Femur (tissue), 1 donor: ENCODE measurements around the gene BANF2.
A peak's percentile ranks its signal among the peaks of the same experiment; 100 is the strongest.
"Not testable (repeated sequence)": the region's sequence is repeated elsewhere in the genome, so short reads cannot be mapped to it uniquely, and the experiment has no call there.

Experiments
- DNase-seq: peaks from one replicate; pipeline ENCODE4 v3.0.0-alpha.2; 2017

The BANF2 gene

DNA sequence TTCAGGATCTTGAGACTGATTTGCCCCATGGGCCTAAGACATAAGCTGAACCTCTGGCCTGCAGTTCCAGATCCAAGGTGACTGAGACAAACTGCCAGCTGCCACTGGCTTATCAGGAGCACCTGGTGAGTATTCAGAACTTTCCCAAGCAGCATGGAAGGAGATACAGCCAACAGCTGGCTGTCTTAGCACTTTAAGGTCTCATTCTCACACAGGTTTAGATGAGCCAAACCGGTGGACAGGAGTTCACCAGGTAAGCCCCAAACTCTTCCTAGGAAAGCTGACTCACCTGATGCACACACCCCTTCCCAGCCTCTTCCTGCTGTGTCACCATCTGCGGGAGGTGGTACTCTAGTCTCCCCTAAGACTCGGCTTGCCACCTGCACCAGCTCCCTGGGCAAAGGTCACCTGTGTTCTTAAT, at the start of gene BANF2:
TSS of gene BANF2 (plus strand) at position 36 of the 421 bp plus-strand sequence. CDS start 25,060 bp downstream, outside the sequence.
- DNase-seq: no peak

DNA sequence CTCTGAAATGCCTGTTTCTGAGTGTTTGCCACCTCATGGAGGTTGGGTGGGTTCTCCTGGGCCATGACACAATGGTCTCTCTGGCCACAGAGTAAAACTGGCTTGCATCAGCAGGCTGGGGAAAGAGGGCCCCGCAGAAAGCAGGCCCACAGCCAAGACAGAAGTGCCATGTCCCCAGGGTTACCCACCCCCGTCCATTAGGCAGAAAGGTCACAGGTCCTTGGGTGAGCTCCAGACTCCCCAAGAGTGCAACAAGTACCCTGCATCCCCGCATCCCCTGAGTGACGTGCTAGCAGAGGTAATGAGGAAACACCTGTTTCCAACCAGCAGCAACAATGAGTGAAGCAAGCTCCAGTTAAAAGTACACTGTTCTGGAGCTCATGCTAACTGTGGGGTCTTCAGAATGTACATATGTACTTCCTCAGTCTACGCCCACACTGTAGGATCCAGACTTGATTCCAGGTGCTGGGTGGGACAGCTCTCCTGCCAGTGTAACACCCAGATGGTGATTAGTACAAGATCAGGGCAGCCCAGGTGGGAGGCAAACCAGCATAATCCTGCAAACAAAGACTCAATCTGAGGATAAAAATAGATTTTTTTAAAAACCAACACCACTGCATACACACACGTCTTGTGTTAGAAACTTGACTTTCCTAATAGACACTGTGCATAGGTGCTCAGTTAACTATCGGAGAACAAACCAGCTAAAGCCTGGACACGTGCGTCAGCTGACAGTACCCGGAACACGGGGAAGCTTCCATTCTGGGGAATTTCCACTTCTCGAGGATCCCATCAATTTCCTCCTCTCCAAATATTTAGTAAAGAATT, 49.3 kb upstream of the BANF2 start:
- no peak for DNase-seq

DNA sequence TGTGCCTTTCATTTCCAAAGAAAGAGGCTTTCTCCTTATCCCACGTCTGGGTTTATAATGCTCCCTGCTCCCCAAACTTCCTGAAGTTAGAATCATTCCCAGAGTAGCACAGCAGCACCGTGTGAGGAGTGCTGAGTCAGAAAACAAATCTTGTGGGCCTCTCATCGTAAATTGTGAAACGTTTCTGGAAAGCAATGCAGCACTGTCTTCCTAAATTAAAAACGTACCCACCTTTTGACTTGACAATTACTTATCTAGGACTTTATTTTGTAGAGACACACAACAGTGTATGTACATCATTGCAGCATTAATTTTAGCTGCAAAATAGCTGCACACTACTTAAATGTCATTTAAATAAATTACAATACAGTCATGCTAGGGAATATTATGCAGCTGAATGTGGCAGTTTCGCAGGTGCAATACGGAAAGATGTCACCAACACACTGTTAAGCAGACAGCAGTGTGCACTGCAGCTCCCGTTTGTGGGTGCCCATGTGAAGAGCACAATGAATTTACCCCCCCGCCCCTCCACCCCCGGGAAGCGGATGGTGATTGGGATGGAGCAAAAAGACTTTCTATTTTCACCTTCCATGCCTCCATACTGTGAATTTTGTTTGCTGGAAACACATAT, 48.5 kb upstream of the BANF2 start:
- DNase-seq: no peak

DNA sequence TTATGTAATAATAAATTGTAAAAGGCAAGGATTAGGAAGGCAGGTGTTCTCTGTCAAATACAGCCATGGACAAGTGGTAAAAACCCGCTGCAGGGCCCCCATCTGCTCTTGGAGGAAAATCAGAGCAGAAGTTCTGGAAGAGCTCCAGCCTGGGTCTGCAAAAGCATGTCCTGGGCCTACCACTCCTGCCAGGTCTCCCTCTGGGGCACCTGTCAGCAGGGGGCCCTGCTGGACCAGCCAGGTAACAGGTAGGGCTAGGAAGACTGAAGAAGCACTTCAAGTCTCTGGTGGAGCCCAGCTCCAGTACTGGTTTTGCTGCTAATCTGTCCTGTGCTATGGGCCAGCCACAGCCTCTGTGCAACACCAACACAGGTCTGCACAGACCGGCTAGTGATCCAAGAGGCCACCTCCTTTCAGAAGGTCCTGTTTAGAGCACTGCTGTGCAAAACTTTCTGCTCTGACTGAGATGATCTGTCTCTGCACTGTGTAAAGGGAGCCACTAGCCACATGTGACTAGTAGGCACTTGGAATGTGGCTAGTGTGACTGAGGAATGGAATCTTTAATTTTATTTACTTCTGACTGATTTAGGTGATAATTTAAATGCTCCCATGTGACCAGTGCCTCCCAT, 47.9 kb upstream of the BANF2 start:
- DNase-seq: no peak

DNA sequence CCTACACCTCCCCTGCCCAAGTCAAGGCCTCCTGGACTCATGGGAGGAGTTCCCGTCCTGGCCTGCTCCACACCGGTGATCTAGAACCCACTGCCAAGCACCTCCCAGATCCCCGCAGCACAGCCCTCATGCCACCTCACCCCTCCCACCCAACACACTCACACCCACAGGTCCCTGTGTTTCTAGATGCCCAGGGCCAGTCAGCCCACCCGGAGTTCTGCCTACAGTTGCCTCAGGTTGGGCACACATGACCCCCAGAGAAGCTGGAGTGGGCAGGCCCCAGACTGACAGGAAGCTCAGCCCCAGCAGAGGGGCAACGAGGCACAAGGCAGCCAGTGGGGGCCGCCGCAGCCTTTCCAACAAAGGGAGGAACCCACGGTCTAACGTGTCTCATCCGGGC, 47.4 kb upstream of the BANF2 start:
- DNase-seq: no peak

DNA sequence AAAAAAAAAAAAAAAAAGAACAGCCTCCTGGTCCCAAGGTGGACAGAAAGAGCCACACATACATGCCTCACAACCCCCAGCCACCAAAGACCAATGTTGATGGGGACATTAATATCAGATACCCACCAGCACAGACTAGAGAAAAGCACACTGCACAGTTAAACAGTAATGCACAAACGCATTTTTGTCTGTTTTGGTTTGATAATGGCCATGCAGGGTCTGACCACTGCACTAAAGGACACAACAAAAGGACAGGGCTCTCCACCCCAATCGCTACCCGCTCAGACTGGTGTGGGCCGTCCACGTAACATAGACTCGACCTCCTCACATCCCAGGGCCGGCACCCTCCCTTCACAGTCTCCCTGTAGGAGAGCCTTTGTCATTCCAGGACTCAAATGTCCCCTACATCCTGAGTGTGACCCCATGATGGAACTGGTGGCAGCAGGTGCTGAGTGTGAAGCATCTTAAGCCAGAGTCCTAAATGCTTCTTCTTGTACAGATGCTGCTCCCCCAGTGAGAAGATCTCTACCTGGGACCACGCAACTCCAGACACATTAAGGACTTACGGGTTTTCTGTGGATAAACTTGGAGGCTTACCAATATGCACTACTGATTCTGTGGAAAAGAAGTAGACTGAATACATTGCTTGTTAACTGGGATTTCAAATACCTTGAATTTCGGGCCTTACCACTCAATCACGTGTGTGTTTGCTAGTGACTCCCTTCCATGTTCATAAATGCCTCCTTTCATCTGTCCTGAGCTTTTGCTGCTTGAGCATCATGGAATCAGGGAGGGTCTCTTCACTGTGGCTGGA, 45.7 kb upstream of the BANF2 start:
- DNase-seq: no peak

DNA sequence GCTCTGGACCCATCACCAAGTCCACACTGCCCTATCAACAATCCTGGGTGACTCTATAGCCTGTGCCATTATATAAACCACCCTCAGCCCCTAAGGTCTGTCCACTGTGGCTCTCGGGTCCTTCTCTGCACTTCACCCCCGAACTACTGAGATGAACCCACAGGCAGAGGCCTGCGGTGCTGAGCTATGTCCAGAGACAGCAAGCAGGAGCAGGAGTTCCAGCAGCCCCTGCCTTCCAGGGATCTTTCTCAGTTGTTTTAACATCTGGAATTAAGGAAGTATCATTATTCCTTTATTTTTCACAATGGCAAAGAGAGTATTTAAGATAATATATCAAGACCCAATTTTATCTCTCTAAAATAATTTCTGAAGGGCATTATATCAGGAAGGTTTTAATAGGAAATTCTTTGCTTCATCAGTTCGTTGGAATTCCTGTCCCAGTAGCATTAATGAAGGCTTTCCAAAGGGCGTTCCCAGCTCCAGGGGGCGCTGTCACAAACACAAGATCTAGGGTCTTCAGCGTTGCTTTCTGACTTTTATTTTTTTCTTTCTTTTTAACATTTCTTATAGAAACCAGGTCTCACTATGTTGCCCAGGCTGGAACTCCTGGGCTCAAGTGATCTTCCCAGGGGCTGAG, 45.0 kb upstream of the BANF2 start:
- DNase-seq: no peak

DNA sequence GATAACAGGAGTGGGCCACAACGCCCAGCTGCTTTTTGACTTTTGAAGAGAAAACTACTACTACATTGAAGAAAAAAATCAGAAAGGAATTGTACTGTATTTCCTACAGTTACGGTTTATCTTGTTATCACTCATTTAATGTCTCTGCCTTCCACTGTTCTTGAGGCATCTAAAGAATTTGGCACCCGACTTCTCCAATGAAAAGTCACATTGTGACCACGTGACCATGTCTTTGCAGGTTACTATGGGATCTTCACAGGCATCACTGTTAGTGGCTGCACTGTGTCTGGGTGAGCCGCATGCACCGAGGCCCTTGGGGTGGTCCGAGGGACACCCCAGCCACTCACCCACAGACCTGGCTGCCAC, 44.5 kb upstream of the BANF2 start:
- no peak for DNase-seq

DNA sequence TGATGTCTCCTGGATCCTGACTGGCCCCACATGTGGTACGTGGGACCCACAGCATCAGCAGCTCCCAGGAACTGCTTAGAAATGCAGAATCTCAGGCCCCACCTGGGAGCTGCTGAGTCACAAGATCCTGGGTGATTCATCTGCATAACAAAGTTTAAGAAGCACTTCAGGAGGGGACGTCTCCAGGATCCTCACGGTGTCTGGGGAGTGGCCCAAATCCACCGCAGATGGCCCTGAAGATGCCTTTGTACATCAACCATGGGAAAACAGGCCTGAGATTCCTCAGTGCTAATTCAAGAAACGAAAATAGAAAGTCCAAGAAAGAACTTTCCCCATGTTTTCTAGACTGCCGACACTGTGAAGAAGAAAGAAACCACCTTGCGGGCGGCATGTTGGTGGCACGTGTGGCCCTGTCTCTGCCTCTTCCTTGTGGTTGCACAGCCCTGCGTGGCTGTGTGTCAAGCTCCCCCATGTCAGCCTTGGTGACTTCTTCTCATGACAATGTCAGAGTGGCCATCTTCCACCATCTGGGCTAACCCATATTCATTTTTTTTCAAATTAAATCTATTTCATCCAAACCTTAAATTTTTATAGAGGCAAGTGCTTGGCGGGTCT, 43.8 kb upstream of the BANF2 start:
- no peak for DNase-seq

DNA sequence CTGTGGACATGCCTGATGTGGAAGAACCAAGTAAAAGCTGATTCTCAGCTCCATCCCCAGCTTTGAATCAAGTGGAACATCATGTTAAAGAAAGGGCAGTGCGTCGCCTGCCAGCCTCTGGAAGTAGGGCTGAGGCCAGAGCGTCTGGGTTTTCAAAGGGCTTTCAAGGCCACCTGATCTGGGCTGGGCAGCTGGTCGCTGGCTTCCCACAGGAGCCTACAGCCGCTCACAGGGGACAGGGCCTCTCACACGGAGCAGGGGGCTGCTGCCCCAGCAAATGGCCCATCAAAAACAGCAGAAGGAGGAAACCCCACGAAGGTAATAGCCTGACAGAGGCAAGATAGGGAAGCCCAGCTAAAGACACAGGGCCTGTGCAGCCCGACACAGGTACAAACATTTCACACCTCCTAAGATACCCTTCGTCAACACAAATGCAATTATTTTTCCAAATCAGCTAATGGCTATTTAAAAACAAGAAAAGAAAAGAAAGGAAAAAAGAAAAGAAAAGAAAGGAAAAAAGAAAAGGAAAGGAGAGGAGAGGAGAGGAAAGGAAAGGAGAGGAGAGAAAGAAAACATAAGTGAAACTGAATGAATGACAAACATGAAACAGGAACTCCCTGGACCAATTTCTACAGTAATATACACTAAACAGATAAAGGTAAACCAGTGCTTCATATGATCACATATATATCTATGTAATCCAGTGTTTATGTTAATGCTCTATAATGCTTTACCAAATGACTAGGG, 42.5 kb upstream of the BANF2 start:
- DNase-seq: no peak

DNA sequence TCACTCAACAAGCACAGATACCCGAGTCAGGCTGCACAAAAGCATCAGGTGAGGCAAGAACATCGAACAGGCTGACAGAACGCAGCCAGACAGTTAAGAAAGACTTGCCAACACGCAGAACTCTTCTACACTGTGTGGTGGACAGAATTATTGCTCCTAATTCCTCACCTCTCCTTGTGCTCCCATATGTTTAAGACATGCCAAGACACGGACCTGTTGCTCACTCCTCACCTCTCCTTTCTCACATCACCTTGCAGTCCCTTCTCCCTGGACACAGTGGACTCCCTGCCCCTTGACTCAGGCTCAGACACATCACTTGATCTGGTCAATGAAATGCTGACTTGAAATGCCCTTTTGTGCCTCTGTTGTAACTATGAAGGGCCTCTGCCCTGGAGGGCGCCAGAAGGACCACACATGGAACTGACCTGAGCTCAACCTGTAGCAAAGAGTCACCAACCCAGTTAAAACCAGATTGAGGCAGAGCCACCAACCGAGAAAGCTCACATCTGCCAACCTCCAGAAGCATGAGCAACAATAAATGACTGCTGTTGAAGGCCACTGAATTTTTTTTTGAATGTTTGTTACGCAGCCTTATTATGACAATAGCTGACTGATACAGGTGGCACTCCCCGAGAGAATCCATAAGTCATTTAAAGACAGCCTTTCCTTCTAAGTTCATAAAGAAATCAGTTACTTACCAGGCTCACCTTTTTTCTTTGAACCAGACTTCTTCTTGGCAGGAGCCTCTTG, 41.7 kb upstream of the BANF2 start:
- no peak for DNase-seq

DNA sequence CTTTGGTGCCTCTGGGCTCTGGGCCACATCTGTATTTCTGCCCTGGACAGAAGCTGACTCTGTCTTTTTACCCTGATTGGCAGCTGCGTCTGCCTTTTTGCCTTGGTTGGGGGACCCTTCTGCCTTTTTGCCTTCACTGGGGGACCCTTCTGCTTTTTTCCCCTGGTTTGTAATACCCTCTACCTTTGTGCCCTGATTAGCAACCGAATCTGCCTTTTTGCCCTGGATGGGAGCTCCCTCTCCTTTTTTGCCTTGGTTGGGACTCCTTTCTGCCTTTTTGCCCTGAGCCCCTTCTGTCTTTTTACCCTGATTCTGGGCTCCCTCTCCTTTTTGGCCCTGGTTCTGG, 41.1 kb upstream of the BANF2 start:
- DNase-seq: no peak

DNA sequence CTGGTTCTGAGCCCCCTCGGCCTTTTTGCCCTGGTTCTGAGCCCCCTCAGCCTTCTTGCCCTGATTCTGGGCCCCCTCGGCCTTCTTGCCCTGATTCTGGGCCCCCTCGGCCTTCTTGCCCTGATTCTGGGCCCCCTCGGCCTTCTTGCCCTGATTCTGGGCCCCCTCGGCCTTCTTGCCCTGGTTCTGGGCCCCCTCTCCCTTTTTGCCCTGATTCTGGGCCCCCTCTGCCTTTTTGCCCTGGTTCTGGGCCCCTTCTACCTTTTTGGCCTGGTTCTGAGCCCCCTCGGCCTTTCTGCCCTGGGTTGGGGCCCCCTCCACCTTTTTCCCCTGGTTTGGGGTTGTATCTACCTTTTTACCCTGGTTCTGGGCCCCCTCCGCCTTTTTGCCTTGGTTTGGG, 40.4 kb upstream of the BANF2 start:
- DNase-seq: not testable (repeated sequence)

DNA sequence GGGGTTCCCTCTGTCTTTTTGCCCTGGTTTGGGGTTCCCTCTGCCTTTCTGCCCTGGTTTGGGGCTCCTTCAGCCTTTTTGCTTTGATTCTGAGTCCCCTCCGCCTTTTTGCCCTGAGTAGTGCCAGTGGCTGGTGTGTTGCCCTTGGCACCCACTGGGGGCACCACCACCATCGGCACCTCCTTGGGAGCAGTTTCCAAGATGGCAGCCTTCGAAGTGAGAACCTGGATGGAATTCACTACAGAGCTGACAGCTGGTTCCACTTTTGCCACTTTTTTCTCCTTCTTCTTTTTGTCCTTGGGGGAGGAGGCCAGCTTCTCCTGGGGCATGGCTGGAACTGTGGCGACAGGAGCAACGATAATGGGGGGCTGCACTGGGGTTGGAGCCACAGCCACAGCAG, 40.0 kb upstream of the BANF2 start:
- no peak for DNase-seq

DNA sequence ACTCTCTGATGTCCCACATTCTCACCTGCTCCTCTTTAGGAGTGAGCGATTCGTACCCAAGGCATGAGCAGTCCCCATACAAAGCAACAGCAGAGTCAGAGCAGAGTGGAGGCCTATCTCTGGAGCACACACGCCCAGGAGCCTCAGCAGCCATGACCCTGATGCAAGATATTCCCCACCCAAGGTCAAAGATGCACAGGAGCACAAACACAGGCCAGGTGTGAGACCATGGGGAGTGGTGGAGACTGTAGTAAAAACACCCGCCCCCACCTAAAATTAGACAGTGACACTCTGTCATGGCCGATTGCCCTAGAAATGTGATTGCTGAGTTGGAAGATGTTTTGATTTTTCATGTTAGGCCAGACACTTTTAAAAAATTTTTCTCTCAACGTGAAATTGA, 39.1 kb upstream of the BANF2 start:
- peak; percentile 10 for DNase-seq

DNA sequence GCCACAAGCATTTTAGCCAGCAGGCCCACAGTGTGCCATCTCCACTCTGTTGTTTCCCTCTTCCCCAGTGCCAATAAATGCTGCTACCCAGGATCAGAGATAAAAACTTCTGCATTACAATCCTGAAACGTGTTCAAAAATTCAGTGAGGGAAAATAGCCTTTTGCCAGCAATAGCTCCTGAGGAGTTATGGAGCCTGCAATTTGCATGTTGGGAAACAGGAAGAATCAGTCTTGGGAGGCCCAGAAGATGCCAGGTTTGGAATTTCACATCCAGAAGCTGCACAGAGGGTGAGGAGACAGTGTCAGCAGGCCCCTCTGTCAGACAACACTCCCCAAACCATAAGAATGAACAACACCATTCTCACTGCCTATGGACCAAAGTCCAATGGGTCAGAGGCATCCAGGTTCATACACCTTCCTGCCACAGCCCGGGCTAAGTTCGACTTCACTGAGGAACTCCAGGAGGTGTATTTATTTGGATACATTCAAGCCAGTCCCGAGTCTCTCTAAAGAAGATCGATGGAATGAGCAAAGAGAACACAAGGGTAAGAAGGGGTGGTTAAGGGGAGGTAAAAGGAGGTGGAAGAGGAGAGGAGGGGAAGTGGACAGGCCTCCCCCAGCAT, 38.5 kb upstream of the BANF2 start:
- peak; percentile 15 for DNase-seq

DNA sequence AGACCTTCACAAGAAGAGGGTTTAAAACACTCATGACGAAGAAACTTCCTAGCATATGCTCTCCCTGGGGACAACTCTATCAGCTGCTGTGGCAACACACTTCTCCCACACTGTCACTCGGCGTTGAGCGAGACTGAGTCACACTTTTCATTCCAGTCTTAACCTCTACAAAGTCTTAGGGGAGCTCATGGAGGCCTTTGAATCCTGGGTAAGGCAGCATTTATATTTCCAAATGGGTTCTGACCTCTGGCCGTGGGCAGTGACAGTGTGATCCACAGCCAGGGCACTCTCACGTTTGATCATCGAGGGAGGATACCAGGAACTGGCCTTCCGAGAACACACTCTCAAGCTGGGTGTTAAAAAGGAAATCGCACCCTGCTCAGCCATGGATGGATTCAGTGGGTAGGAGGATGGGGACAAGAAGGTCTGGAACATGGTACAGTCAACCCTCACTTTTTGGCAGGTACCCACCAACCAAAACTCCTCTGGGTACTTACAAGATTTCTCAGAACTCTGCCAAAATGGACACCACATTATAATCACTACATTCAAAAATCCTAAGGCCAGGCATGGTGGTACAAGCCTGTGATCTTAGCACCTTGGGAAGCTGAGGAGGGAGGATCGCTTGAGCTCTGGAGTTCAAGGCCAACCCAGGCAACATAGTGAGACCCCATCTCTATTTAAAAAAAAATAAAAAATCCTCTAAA, 37.3 kb upstream of the BANF2 start:
- peak; percentile 34 for DNase-seq

DNA sequence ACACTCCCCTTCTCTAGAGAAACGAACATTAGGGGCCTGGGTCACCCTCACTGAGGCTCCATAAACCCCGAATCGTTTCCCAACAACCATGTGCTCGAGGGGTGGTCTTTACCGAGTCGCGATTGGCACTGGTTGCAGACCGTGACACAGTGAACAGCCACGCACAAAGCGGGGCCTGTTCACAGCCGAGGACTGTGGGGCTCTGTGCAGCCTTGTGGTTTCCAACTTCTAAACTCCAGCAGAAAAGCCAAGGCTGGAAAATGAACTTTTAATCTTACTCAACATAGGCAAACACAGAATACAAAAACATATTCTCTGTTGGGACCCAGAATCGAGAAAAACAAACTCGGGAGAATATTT, 36.7 kb upstream of the BANF2 start:
- DNase-seq: peak; percentile 55

DNA sequence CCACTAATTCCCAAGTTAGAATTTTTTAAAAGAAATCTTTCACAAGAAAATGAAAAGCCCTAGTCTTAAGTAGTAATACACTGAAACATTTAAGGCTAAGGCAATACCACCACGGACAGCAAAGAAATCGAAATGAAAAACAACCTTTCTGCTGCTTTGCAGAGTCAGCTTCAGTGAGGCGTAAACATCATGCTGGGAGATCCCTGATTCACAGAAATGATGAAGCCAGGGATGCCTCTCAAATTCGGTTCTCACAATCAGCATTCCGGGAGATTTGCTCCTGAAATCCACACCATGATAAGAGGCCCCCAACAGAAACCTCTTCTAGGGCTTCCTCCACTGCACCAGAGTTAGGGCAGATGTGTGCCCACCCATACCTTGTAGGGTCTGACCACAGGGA, 36.3 kb upstream of the BANF2 start:
- DNase-seq: no peak
